ENCODE data around the gene ATP11A.

The ATP11A gene

DNA sequence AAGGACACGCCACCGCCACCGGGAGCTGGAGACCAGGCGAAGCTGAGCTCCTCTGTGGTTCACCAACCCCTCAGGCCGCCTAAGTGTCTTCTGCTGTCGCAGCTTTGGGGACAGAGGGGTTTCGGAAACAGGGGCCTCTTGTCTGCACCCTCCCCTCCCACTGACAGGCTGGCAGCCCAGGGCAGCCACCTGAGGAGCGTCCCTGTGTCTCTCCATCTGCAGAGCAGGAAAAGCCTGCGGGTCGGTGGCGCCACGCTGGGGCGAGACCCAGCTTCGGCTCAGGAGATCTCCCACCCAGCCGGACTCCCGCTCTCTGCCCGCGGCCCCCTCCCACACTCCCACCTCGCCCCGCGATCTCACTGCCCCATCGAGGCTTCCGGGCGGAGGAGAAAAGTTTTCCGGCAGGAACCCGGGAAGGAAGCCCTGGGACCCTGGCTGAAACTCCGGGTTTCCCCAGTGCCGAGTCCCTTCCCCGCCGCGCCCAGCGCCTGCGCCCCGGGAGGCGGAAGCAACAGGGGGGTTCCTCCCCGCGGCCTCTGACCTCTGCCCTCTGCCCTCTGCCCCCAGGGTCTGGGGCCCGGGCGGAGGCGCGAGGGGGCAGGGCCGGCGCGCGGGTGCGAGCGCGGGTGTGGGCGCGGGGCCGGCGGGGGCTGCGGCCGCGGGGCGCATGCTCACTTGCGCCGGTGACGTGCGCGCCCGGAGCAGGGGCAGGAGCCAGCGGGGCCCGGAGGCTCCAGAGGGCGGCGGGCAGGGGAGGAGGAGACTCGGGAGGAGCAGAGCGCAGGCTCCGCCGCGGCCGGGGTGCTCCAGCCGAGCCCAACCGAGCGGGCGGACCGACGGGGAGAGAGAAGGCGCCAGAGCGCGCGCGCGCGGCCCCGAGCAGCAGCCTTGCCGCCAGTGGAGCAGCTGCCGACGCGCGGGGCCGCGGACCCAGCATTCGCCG, at the start of gene ATP11A:
Gene ATP11A (plus strand): TSS at position 736 of the 943 bp plus-strand sequence. CDS start 379 bp downstream, outside the sequence.
- peak; percentile 99 for DNase-seq (ENCODE audit: low spot score)

DNA sequence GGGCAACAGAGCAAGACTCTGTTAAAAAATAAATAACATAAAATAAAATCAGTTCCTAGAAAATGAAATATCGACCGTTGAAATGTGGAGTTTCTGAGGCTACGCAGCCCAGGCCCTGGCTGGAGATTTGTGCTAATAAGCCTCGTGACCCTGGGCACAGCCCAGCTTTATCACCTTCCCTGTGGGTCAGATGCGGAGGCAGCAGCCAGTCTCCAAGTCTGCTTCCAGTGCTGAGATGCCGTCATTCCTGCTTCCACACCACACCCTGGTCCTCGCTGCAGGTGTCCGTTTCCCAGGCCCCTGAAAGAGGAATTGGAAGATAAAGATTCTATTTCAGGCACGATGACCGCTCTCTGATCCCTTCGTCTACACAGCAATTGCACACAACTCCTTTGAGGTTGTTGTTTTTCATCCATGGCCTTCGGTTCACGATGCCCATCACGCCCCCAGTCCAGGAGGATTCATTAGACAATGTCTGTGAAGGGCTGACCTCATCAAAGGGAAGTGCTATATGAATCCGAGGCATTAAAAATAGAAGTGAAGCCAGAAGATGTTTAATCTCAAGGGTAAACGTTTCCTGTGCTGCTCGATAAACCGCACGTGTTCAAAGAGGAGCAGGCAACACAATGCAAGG, 48.3 kb upstream of the ATP11A start:
- no peak for DNase-seq (ENCODE audit: low spot score)

DNA sequence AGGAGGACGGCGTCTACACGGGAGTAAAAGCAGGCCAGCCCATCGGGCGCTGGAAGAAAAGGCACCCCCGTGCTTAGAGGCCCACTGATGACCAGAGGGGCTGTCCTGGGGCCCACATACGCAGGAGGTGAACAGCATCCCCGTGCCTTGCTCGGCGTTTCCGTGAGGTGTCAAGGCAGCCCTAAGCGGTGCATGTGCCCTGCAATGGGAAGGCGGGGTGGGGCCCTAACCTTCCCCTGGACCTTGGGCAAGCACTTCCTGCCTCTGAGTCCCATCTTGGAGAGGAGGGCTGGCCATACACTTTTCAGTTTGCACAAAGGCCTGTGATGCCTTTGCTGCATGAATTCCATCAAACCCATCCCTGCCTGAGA, 47.8 kb upstream of the ATP11A start:
- DNase-seq (ENCODE audit: low spot score) = no peak

DNA sequence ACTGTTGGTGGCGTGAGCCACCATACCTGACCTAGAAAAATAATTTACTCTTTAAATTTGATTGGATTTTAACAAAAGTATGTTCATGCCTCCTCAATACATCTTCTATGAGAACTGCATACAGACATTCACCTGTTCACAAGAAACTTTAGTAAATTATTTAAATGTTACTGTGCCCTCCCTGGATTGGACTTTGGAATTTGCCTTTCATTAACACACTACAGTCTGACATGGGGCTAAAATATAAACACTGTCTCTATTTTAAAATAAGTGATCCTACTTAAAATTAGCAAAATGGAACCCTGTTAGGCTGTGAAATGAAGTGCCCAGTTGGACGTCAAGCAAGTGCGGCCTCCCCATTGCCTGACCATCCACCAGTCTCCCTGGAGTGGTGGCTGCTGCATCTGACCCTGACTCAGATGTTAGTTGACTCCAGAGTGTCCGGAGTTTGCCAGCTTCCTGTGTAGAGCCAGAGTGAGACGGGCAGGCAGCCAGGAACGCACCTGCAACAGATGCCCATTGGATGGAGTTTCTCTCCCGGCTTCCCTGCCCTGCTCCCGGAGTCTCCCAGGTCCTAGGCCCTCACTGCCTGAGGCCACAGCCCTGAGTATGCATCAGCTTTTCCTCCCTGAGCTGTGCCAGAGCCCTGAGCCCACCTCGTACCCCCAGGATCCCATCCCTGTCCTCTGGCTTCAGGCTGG, 45.9 kb upstream of the ATP11A start:
- no peak for DNase-seq (ENCODE audit: low spot score)

DNA sequence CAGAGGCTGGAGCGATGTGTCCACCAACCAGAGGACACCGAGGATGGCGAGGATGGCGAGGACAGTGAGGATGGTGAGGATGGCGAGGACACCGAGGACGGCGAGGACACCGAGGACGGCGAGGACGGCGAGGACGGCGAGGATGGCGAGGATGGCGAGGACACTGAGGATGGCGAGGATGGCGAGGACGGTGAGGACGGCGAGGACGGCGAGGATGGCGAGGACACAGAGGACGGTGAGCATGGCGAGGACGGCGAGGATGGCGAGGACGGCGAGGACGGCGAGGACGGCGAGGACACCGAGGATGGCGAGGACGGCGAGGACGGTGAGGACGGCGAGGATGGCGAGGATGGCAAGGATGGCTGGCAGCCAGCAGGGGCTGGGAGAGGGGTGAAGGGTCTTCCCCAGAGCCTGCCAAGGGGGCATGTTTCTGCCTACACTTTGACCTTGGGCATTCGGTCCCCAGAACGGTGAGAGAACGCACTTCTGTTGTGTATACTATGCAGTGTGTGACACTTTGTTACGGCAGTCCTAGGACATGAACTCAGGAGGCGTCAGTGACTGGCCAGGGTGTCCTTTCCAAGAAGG, 44.4 kb upstream of the ATP11A start:
- no peak for DNase-seq (ENCODE audit: low spot score)

DNA sequence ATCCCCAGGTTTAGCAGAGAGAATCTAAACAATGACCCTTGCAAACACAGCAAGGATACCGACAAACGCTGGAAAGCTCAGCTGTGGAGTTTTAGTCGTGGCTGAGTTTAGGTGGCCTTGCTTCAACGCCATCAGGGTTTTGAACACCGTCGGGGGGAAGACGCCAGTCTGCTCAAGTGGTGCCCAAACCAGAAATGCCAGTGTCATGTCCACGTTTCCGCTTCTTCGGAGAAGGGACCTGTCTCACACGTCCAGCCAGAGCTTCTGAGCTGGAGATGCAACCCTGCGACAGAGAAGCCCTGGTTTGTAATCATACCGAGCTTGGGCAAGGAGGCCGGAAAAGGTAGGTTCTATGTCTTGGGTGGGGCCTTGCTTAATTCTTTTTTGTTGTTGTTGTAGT, 42.6 kb upstream of the ATP11A start:
- no peak for DNase-seq (ENCODE audit: low spot score)

DNA sequence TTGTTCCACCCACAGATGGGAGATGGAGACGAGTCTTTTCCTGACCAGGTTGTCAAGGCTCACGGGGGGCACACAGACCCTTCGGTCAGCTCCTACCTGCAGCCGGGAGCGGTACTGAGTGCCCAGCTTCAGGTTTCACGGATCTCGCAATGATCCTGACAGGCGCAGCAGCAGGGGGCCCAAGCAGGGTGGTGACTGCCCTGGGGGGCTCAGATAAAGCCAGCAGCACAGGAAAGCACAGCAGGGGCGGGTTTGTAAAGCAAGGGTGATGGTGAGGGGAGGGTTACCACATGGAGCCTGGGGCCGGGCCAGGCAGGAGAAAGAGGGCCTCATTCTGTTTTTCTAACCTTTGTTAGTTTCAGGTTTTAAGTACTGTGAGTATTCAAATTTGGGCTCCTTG, 41.7 kb upstream of the ATP11A start:
- DNase-seq (ENCODE audit: low spot score) = no peak

- no peak for DNase-seq (ENCODE audit: low spot score)
These were observed 40.7 kb upstream of the ATP11A start for GRCh38 chr13:112648966-112649690.

- DNase-seq (ENCODE audit: low spot score) = no peak
These were observed 38.5 kb upstream of the ATP11A start for GRCh38 chr13:112651311-112651710.

GRCh38 chr13:112651750-112652511, 37.9 kb upstream of the ATP11A start:
- no peak for DNase-seq (ENCODE audit: low spot score)

GRCh38 chr13:112652512-112653070, 37.2 kb upstream of the ATP11A start:
- DNase-seq (ENCODE audit: low spot score) = no peak

DNA sequence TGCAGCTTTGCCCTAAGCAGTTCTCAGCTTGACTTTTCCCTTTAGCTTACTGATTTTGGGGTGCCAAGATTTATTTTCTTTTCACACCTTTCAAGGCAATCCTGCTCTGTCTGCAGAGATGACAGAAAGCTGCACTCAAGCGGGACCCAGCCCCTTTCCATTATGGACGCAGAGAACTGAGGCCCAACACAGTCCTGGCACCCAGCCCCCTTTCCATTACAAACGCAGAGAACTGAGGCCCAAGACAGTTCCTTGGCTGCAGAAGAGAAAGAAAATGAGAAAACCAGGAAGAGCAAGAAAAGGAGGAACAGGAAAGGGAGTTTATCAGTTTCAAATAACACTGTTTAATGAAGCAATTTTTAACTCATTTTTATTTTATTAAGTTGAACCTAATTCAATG, 36.8 kb upstream of the ATP11A start:
- no peak for DNase-seq (ENCODE audit: low spot score)

DNA sequence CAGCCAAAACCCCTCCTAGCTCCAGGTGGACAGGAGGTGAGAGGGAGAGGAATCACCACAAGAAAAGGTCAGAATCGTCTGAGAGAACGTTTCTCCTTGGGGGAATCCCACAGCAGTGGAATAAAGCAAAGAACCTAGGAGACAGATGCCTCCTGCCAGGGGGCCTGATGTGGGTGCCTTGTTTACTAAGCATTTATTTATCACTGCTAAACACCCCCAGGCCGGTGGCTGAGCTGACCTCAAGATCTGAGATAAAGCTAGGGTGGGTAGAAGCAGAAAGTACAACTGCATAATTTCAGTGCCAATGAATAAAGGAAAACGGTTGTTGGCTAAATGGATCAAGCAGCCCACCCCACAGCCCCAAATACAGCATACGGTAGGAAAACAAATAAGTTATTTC, 33.9 kb upstream of the ATP11A start:
- no peak for DNase-seq (ENCODE audit: low spot score)

GRCh38 chr13:112657850-112658445, 31.9 kb upstream of the ATP11A start:
- DNase-seq (ENCODE audit: low spot score) = peak; percentile 52

- DNase-seq (ENCODE audit: low spot score) = no peak
These were observed 31.0 kb upstream of the ATP11A start for GRCh38 chr13:112658808-112659207.

DNA sequence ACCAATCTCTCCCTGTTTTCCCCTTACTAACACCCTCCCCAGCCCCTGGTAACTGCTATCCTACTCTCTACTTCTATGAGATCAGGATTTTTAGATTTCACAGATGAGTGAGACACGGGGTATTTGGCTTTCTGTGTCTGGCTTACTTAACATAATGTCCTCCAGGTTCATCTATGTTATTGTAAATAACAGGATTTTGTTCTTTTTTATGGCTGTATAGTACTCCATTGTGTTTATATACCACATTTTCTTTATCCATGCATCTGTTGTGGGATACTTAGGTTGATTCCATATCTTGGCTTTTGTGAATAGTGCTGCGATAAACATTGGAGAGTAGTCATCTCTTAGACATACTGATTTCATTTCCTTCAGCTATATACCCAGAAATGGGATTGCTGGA, 28.5 kb upstream of the ATP11A start:
- no peak for DNase-seq (ENCODE audit: low spot score)

DNA sequence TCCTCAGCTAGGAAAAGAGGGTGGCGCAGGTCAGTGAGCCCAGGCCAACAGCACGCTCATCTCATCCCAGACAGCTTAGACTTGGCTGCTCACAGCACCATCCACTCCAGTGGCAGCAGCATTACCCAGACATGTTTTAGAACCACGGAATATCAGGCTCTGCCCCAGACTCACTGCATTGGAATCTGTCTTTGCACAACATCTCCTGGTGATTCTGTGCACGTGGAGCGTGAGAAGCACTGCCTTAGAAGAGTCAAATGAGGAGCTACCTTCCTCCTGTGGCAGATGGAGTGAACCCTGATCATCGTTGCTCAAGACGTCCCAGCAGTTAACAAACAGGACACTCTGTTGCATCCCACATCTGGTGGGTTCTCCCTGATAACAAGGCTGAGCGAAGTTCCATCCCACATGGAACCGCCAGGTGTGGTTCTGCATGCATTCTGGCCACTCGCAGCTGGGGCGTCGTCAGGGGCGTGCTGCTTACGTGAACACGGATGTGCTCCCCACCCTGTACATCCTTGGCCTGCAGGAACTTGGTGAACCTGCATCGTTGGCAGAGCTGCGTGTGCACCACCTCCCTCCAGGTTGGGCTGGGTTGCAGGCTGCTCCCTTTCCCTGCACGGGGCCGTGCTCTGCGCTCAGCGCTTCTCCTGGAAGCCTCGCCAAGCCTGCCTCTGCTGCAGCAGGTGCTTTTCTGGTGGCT, 25.2 kb upstream of the ATP11A start:
- peak; percentile 14 for DNase-seq (ENCODE audit: low spot score)

GRCh38 chr13:112668924-112669323, 20.9 kb upstream of the ATP11A start:
- DNase-seq (ENCODE audit: low spot score) = no peak

- DNase-seq (ENCODE audit: low spot score) = no peak
These were observed 19.8 kb upstream of the ATP11A start for GRCh38 chr13:112669881-112670499.

Data from AG08395 (cell line).